C4-2B (cell line): ENCODE data around the gene PTPN12.

Experiments used
- ZFX ChIP-seq: fragments of 450-650 bp; IDR thresholded peaks from 2 replicates; pipeline ENCODE4 v1.6.1; 2017
- TF ChIP-seq, protein P1 (sequence below): fragments of 450-650 bp; conservative IDR thresholded peaks from 2 replicates; pipeline ENCODE4 v1.5.1; 2017; ENCODE audit warnings: mild to moderate bottlenecking

DNA sequence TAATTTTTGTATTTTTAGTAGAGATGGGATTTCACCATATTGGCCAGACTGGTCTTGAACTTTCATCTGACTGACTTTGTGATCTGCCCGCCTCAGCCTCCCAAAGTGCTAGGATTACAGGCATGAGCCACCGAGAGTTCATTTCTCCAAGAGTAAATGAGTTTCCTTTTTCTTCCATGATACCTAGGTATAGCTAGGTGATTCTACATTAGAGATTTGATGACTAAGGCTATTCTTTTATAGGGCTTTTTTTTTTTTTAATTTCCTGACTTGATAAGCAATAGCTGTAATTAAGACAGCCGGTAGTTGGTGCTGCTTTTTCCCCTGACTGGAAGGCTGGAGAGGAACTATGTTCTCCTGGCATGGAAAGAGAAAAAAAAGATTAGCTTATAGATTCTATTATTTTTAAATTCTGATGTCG is 3.3 kb downstream of the PTPN12 start:
- TF ChIP-seq, protein P1, sequence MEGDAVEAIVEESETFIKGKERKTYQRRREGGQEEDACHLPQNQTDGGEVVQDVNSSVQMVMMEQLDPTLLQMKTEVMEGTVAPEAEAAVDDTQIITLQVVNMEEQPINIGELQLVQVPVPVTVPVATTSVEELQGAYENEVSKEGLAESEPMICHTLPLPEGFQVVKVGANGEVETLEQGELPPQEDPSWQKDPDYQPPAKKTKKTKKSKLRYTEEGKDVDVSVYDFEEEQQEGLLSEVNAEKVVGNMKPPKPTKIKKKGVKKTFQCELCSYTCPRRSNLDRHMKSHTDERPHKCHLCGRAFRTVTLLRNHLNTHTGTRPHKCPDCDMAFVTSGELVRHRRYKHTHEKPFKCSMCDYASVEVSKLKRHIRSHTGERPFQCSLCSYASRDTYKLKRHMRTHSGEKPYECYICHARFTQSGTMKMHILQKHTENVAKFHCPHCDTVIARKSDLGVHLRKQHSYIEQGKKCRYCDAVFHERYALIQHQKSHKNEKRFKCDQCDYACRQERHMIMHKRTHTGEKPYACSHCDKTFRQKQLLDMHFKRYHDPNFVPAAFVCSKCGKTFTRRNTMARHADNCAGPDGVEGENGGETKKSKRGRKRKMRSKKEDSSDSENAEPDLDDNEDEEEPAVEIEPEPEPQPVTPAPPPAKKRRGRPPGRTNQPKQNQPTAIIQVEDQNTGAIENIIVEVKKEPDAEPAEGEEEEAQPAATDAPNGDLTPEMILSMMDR: no peak
- no peak for TF ChIP-seq ZFX
